Hepatocyte (in vitro differentiated cells): Measurements from ENCODE around the gene DEFB129. TPM values are rescaled to one million over a fixed set of nuclear protein-coding genes. Genes with fewer than 3 reads are reported as not detected.

Experiments used
- DNase-seq: peaks from one replicate; pipeline ENCODE4 v3.0.0-alpha.2; 2016; ENCODE audit warnings: low spot score
- H2AFZ ChIP-seq: fragments of 200-600 bp; sonication (generic); 2 replicates; pipeline ENCODE4 v1.6.0; 2016; ENCODE audit warnings: antibody characterized with exemption, mild to moderate bottlenecking
- H3K27ac ChIP-seq: fragments of 200-600 bp; sonication (generic); 2 replicates; pipeline ENCODE4 v1.5.1; 2016; ENCODE audit warnings: mild to moderate bottlenecking
- H3K27me3 ChIP-seq: fragments of 200-600 bp; sonication (generic); 2 replicates; pipeline ENCODE4 v1.6.1; 2016
- H3K36me3 ChIP-seq: fragments of 200-600 bp; sonication (generic); replicated peaks from 2 replicates; pipeline ENCODE4 v1.5.1; 2016; ENCODE audit warnings: low read depth; ENCODE audit not compliant: insufficient read depth
- H3K4me1 ChIP-seq: fragments of 200-600 bp; sonication (generic); 2 replicates; pipeline ENCODE4 v1.5.1; 2016; ENCODE audit warnings: mild to moderate bottlenecking, moderate library complexity; ENCODE audit not compliant: insufficient read depth
- H3K4me2 ChIP-seq: fragments of 200-600 bp; sonication (generic); 2 replicates; pipeline ENCODE4 v1.6.0; 2016
- H3K4me3 ChIP-seq: fragments of 200-600 bp; sonication (generic); 2 replicates; pipeline ENCODE4 v1.5.1; 2016; ENCODE audit warnings: mild to moderate bottlenecking
- H3K79me2 ChIP-seq: fragments of 200-600 bp; sonication (generic); 2 replicates; pipeline ENCODE4 v1.6.0; 2017; ENCODE audit warnings: mild to moderate bottlenecking
- H3K9me2 ChIP-seq: fragments of 200-600 bp; sonication (generic); replicated peaks from 2 replicates; pipeline ENCODE4 v1.6.0; 2017; ENCODE audit warnings: mild to moderate bottlenecking; ENCODE audit not compliant: insufficient read depth
- H3K9me3 ChIP-seq: fragments of 200-600 bp; sonication (generic); 2 replicates; pipeline ENCODE4 v1.5.1; 2016; ENCODE audit warnings: low read depth, mild to moderate bottlenecking
- H4K20me1 ChIP-seq: fragments of 200-600 bp; sonication (generic); 2 replicates; pipeline ENCODE4 v1.6.0; 2016; ENCODE audit warnings: mild to moderate bottlenecking; ENCODE audit not compliant: insufficient read depth, poor library complexity, severe bottlenecking
- CTCF ChIP-seq: fragments of 200-600 bp; sonication (generic); IDR thresholded peaks from 2 replicates; pipeline ENCODE4 v1.5.1; 2016; ENCODE audit warnings: antibody characterized with exemption, mild to moderate bottlenecking; ENCODE audit not compliant: poor library complexity
- EZH2 ChIP-seq: fragments of 200-600 bp; sonication (generic); IDR thresholded peaks from 2 replicates; pipeline ENCODE4 v1.6.1; 2016; ENCODE audit warnings: antibody characterized with exemption, mild to moderate bottlenecking, borderline replicate concordance
- EZH2phosphoT487 ChIP-seq: fragments of 200-600 bp; sonication (generic); IDR thresholded peaks from one replicate; pipeline ENCODE4 v1.6.1; 2018; ENCODE audit warnings: antibody characterized with exemption, mild to moderate bottlenecking, low read depth, moderate library complexity; ENCODE audit not compliant: unreplicated experiment, severe bottlenecking
- WGBS: methylation state at CpG from one replicate; pipeline ENCODE4 v1.1.6; 2016; ENCODE audit warnings: low lambda C conversion rate; ENCODE audit errors: missing lambda C conversion rate; 5-methylcytosine and 5-hydroxymethylcytosine counted together
- polyA plus RNA-seq: library from polyadenylated mRNA; unstranded; fragments of >200 nt; fragmentation: Nextera tagmentation; extraction: Ambion mirVana; gene quantifications from 2 replicates; pipeline ENCODE4 v1.2.1, GENCODE V29; 2016
- total RNA-seq: library from RNA; depleted of rRNA; stranded (reverse); fragments of >200 nt; gene quantifications from 2 replicates; pipeline ENCODE4 v1.2.3, GENCODE V29; 2014

The DEFB129 gene
- total and polyA plus RNA-seq, 2 experiments from 2014 or later = not detected

GRCh38 chr20:263701-264100, 36.6 kb downstream of the DEFB129 start:
- Histone ChIP-seq H2AFZ (no peak overlapping the region), H3K9me3 (no peaks in the 10 kb centered on the region), H3K4me1 (no peaks in the 10 kb centered on the region), H3K36me3 (no peaks in the 10 kb centered on the region), H3K79me2 (no peaks in the 10 kb centered on the region), H3K27ac (no peak overlapping the region), H3K27me3 (no peaks in the 10 kb centered on the region), H4K20me1 (no peaks in the 10 kb centered on the region), H3K4me2 (no peak overlapping the region), H3K9me2 (no peaks in the 10 kb centered on the region), H3K4me3 (no peak overlapping the region)
- TF ChIP-seq EZH2 (no peak), EZH2phosphoT487 (no peak), CTCF (no peak)
- no peak for DNase-seq
- WGBS = 90% methylated on average over 13 of the region's 13 CpGs

GRCh38 chr20:266596-267562, 39.8 kb downstream of the DEFB129 start:
- no peaks in the 10 kb centered on the region for H4K20me1 ChIP-seq
- H3K4me3 ChIP-seq = peak overlapping the region; percentile 25
- TF ChIP-seq EZH2phosphoT487 (no peak), EZH2 (no peak), CTCF (peak; percentile 97)

GRCh38 chr20:270517-270916, 43.5 kb downstream of the DEFB129 start:
- Histone ChIP-seq H3K9me2 (no peaks in the 10 kb centered on the region), H3K4me3 (no peak overlapping the region), H4K20me1 (no peaks in the 10 kb centered on the region), H3K4me1 (no peaks in the 10 kb centered on the region), H3K27ac (no peak overlapping the region), H3K27me3 (no peaks in the 10 kb centered on the region), H3K36me3 (no peaks in the 10 kb centered on the region), H3K9me3 (no peaks in the 10 kb centered on the region), H3K4me2 (no peak overlapping the region), H2AFZ (no peak overlapping the region), H3K79me2 (no peaks in the 10 kb centered on the region)
- no peak for TF ChIP-seq CTCF
- TF ChIP-seq EZH2 = no peak
- no peak for TF ChIP-seq EZH2phosphoT487
- DNase-seq = no peak
- 93% methylated on average over 5 of the region's 5 CpGs for WGBS

More at GRCh38 chr20:266596-267562, 39.8 kb downstream of the DEFB129 start:
- peak; percentile 93 for DNase-seq
- Histone ChIP-seq H2AFZ (peak overlapping the region; percentile 88), H3K4me2 (peak overlapping the region; percentile 85), H3K9me2 (no peaks in the 10 kb centered on the region), H3K27ac (no peak overlapping the region), H3K9me3 (no peaks in the 10 kb centered on the region), H3K36me3 (no peaks in the 10 kb centered on the region), H3K4me1 (no peaks in the 10 kb centered on the region), H3K27me3 (no peaks in the 10 kb centered on the region), H3K79me2 (no peaks in the 10 kb centered on the region)
- WGBS = 15% methylated on average over 43 of the region's 43 CpGs
